CD14-positive monocyte (primary cell): ENCODE measurements around the gene SHB. TPM values are rescaled to one million over a fixed set of nuclear protein-coding genes. Genes with fewer than 3 reads are reported as not detected.

Experiments
- DNase-seq, 3 donors: peaks; one replicate each; pipeline ENCODE4 v3.0.0-alpha.2; 2011 to 2022
- H2AFZ ChIP-seq: 2 replicates; pipeline ENCODE4 v1.6.0; 2012; ENCODE audit warnings: mild to moderate bottlenecking, low read depth, low read length, inconsistent platforms; ENCODE audit not compliant: insufficient read depth, poor library complexity, severe bottlenecking
- H3K27ac ChIP-seq, 2 donors: 1 replicate in 1 of 2; 2 replicates in 1 of 2; pipeline ENCODE4 v1.5.1; 2012 to 2013; ENCODE audit warnings: low read length in 2 of 2, control low read depth in 1 of 2, inconsistent platforms in 1 of 2, low read depth in 1 of 2, mild to moderate bottlenecking in 1 of 2
- H3K27me3 ChIP-seq, 2 donors: one replicate each; pipeline versions ENCODE4 v1.6.0 to v1.6.1; 2011 to 2013; ENCODE audit warnings: low read length in 2 of 2; ENCODE audit not compliant: control insufficient read depth in 2 of 2, insufficient read depth in 2 of 2
- H3K36me3 ChIP-seq, 2 donors: replicated peaks in 1 of 2; 1 replicate in 1 of 2; 2 replicates in 1 of 2; pipeline versions ENCODE4 v1.5.1 to v1.6.1; 2012 to 2013; ENCODE audit warnings: low read length in 2 of 2, control low read depth in 1 of 2, inconsistent platforms in 1 of 2, mild to moderate bottlenecking in 1 of 2; ENCODE audit not compliant: insufficient read depth in 2 of 2, control insufficient read depth in 1 of 2
- H3K4me1 ChIP-seq, 2 donors: 1 replicate in 1 of 2; 2 replicates in 1 of 2; pipeline versions ENCODE4 v1.5.1 to v1.6.1; 2012 to 2013; ENCODE audit warnings: low read length in 2 of 2, control low read depth in 1 of 2, inconsistent platforms in 1 of 2, mild to moderate bottlenecking in 1 of 2, moderate library complexity in 1 of 2; ENCODE audit not compliant: insufficient read depth in 2 of 2, control insufficient read depth in 1 of 2
- H3K4me2 ChIP-seq: replicated peaks from 2 replicates; pipeline ENCODE3; 2012; ENCODE audit warnings: low read length, moderate library complexity, mild to moderate bottlenecking; ENCODE audit not compliant: poor library complexity, severe bottlenecking; ENCODE audit errors: extremely low read depth
- H3K4me3 ChIP-seq, 3 experiments: fragments of 200-600 bp in 1 of 3; sonication (generic) in 1 of 3; replicated peaks in 1 of 3; 1 replicate in 2 of 3; 2 replicates in 1 of 3; pipeline ENCODE4 v1.5.1; 2011 to 2013; ENCODE audit warnings: low read length in 3 of 3, mild to moderate bottlenecking in 3 of 3, control low read depth in 2 of 3, low read depth in 2 of 3, inconsistent platforms in 1 of 3, moderate library complexity in 1 of 3
- H3K79me2 ChIP-seq: 2 replicates; pipeline ENCODE4 v1.6.0; 2012; ENCODE audit warnings: mild to moderate bottlenecking, control low read depth, inconsistent platforms, low read length, moderate library complexity; ENCODE audit not compliant: insufficient read depth
- H3K9ac ChIP-seq: 2 replicates; pipeline ENCODE4 v1.6.0; 2017; ENCODE audit warnings: low read length, mild to moderate bottlenecking; ENCODE audit not compliant: insufficient read depth, poor library complexity, severe bottlenecking
- H3K9me3 ChIP-seq, 2 donors: replicated peaks in 1 of 2; 1 replicate in 1 of 2; 2 replicates in 1 of 2; pipeline versions ENCODE4 v1.5.1 to v1.6.1; 2012 to 2013; ENCODE audit warnings: low read length in 2 of 2, control low read depth in 1 of 2; ENCODE audit not compliant: control insufficient read depth in 1 of 2, insufficient read depth in 1 of 2
- H4K20me1 ChIP-seq: 2 replicates; pipeline ENCODE4 v1.6.0; 2012; ENCODE audit warnings: mild to moderate bottlenecking, low read length, control low read depth, moderate library complexity; ENCODE audit not compliant: insufficient read depth
- H3K27ac Mint-ChIP-seq, 7 donors: one replicate each; pipeline ENCODE4 v1.8.0; 2020; ENCODE audit warnings: mild to moderate bottlenecking in 7 of 7, mixed read lengths in 7 of 7, moderate library complexity in 6 of 7, inconsistent platforms in 2 of 7
- H3K27me3 Mint-ChIP-seq, 3 donors: one replicate each; pipeline ENCODE4 v1.8.0; 2021 to 2022; ENCODE audit warnings: low read depth in 3 of 3, mild to moderate bottlenecking in 3 of 3, mixed read lengths in 3 of 3, moderate library complexity in 3 of 3, inconsistent platforms in 1 of 3
- H3K36me3 Mint-ChIP-seq, 2 donors: one replicate each; pipeline ENCODE4 v1.8.0; 2020; ENCODE audit warnings: mixed read lengths in 2 of 2, inconsistent platforms in 1 of 2, mild to moderate bottlenecking in 1 of 2
- H3K4me1 Mint-ChIP-seq: one replicate; pipeline ENCODE4 v1.8.0; 2020; ENCODE audit warnings: mild to moderate bottlenecking, mixed read lengths
- H3K4me3 Mint-ChIP-seq, 2 donors: one replicate each; pipeline ENCODE4 v1.8.0; 2020; ENCODE audit warnings: mild to moderate bottlenecking in 2 of 2, mixed read lengths in 2 of 2, moderate library complexity in 1 of 2
- H3K9me3 Mint-ChIP-seq, 7 donors: one replicate each; pipeline ENCODE4 v1.8.0; 2020 to 2022; ENCODE audit warnings: mixed read lengths in 7 of 7, mild to moderate bottlenecking in 6 of 7, moderate library complexity in 6 of 7, inconsistent platforms in 2 of 7
- CTCF ChIP-seq: fragments of 200-600 bp; IDR thresholded peaks from one replicate; pipeline ENCODE4 v1.8.0; 2022; ENCODE audit warnings: antibody characterized with exemption, mild to moderate bottlenecking
- WGBS: methylation state at CpG from one replicate; pipeline ENCODE4 v1.1.5; 2013; ENCODE audit warnings: missing lambda C conversion rate; ENCODE audit not compliant: insufficient coverage; 5-methylcytosine and 5-hydroxymethylcytosine counted together
- intact Hi-C, 2 donors: fragments of 100-400 bp; cut with micrococcal nuclease; formaldehyde crosslinking; loops; one replicate each; pipeline versions ENCODE4 v1.15.0 to v1.15.1; 2023
- polyA plus RNA-seq, 3 donors: library from polyadenylated mRNA; depleted of rRNA in 1 of 3; unstranded in 2 of 3; stranded (reverse) in 1 of 3; fragments of 300-500 nt in 2 of 3; fragments of >200 nt in 1 of 3; fragmentation: Illumina TruSeq in 2 of 3; gene quantifications; 1 replicate in 2 of 3; 2 replicates in 1 of 3; pipeline ENCODE4 v1.2.3, GENCODE V29; 2012 to 2021

The SHB gene
- polyA plus RNA-seq, 3 donors, result 0.27 to 1.3 (median 0.31) TPM

DNA sequence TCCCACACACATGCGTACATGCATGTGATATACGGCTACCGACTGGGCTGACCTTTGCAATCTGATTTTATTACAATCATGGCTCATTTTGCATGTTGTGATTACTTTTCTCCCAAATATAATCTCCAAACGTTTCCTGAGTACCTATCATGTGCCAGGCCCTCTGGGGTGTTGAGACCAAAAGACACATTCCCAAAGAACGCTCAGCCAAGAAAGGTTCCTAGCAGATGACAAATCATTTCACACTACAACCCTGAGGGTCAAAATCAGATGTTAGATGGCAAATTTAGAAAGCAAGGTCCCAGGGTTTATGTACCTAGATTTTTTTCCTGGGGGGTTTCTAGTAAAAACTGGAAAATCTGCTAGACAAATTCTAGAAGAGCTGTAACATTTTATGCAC lies 132.7 kb downstream of the SHB start:
- H3K27me3 ChIP-seq, result no peaks in the 10 kb centered on the region
- DNase-seq, result no peak
- H3K27ac Mint-ChIP-seq, result no peak overlapping the region
- no peaks in the 10 kb centered on the region for H3K9me3 ChIP-seq
- H4K20me1 ChIP-seq, result no peaks in the 10 kb centered on the region
- H3K9me3 Mint-ChIP-seq, result no peaks in the 10 kb centered on the region
- H3K4me3 Mint-ChIP-seq, result no peak overlapping the region
- no peak overlapping the region for H3K27ac ChIP-seq
- no peaks in the 10 kb centered on the region for H3K79me2 ChIP-seq
- H3K4me3 ChIP-seq, result no peak overlapping the region
- H3K4me1 ChIP-seq, result no peaks in the 10 kb centered on the region
- no peak overlapping the region for H2AFZ ChIP-seq
- intact Hi-C loops, result no loop called here
- peaks cover 0 to 2% (median 2%) of the 10 kb centered on the region in 3 donors for H3K27me3 Mint-ChIP-seq
- no peak overlapping the region for H3K4me2 ChIP-seq
- H3K36me3 ChIP-seq, result no peaks in the 10 kb centered on the region
- H3K4me1 Mint-ChIP-seq, result peaks cover 3% of the 10 kb centered on the region
- H3K36me3 Mint-ChIP-seq, result no peaks in the 10 kb centered on the region
- H3K9ac ChIP-seq, result no peak overlapping the region
- WGBS, result 90% methylated on average over 2 of the region's 5 CpGs
- TF ChIP-seq CTCF, result no peak

DNA sequence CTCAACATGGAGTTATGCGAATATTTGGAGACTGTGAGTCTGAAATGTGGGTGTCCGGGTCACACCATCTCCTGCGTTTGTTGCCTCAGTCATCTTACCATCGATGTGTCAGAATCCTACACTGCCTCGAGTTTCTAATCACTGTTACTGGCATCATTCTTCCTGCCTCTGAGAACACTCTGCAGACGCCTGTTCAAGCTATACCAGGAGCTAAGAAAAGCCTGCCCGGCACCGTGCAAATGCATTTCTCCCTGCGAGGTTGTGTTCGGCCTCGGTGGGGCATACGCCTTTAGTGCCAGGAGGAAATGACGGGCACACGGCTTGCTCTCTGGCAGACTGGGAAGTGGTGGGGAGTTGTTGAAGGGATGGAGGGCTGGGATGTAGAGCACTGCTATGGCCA lies 133.9 kb downstream of the SHB start:
- H3K79me2 ChIP-seq, result no peaks in the 10 kb centered on the region
- no peaks in the 10 kb centered on the region for H3K27me3 ChIP-seq
- peaks cover 3% of the 10 kb centered on the region for H3K4me1 Mint-ChIP-seq
- no peak overlapping the region for H3K4me2 ChIP-seq
- no peak overlapping the region for H3K27ac ChIP-seq
- no peak overlapping the region for H3K4me3 Mint-ChIP-seq
- no peak overlapping the region for H3K4me3 ChIP-seq
- H3K36me3 ChIP-seq, result no peaks in the 10 kb centered on the region
- no peak for DNase-seq
- peaks cover 0 to 4% (median 0%) of the 10 kb centered on the region in 7 donors for H3K9me3 Mint-ChIP-seq
- H3K4me1 ChIP-seq, result no peaks in the 10 kb centered on the region
- H3K9me3 ChIP-seq, result no peaks in the 10 kb centered on the region
- no peaks in the 10 kb centered on the region for H4K20me1 ChIP-seq
- no peak for TF ChIP-seq CTCF
- H3K27ac Mint-ChIP-seq, result no peak overlapping the region
- H3K27me3 Mint-ChIP-seq, result peaks cover 0 to 4% (median 0%) of the 10 kb centered on the region in 3 donors
- WGBS, result 94% methylated on average over 14 of the region's 14 CpGs
- no peaks in the 10 kb centered on the region for H3K36me3 Mint-ChIP-seq
- H3K9ac ChIP-seq, result no peak overlapping the region
- intact Hi-C loops, result no loop called here
- no peak overlapping the region for H2AFZ ChIP-seq
